Esophagus (tissue), 2 donors: ENCODE results near the gene ANKS1B. TPM values are rescaled to one million over a fixed set of nuclear protein-coding genes. Genes with fewer than 3 reads are reported as not detected.
"Not testable (repeated sequence)": the region's sequence is repeated elsewhere in the genome, so short reads cannot be mapped to it uniquely, and the experiment has no call there.

Experiments used
- H3K27ac ChIP-seq, 2 donors: one replicate each; pipeline ENCODE4 v1.5.1; 2013; ENCODE audit warnings: low read depth in 2 of 2, mild to moderate bottlenecking in 2 of 2, inconsistent platforms in 1 of 2, low read length in 1 of 2, moderate library complexity in 1 of 2
- H3K27me3 ChIP-seq, 2 donors: one replicate each; pipeline ENCODE4 v1.6.1; 2013; ENCODE audit warnings: low read length in 2 of 2, control low read depth in 1 of 2, mild to moderate bottlenecking in 1 of 2; ENCODE audit not compliant: insufficient read depth in 2 of 2, control insufficient read depth in 1 of 2
- H3K36me3 ChIP-seq, 2 donors: one replicate each; pipeline ENCODE4 v1.6.1; 2013; ENCODE audit warnings: low read length in 1 of 2; ENCODE audit not compliant: control insufficient read depth in 2 of 2, insufficient read depth in 2 of 2
- H3K4me1 ChIP-seq, 2 donors: one replicate each; pipeline ENCODE4 v1.6.1; 2013; ENCODE audit warnings: low read length in 1 of 2; ENCODE audit not compliant: control insufficient read depth in 2 of 2, insufficient read depth in 2 of 2
- H3K4me3 ChIP-seq, 2 donors: one replicate each; pipeline ENCODE4 v1.5.1; 2013; ENCODE audit warnings: low read length in 2 of 2, mild to moderate bottlenecking in 2 of 2, low read depth in 1 of 2, moderate library complexity in 1 of 2
- H3K9me3 ChIP-seq, 2 donors: one replicate each; pipeline ENCODE4 v1.6.1; 2013; ENCODE audit warnings: mild to moderate bottlenecking in 2 of 2, low read depth in 1 of 2, low read length in 1 of 2, moderate library complexity in 1 of 2; ENCODE audit not compliant: control insufficient read depth in 2 of 2, insufficient read depth in 1 of 2
- WGBS, 2 donors: extraction: QIAGEN DNeasy Blood & Tissue Kit; methylation state at CpG; one replicate each; pipeline ENCODE4 v1.1.7; 2013; 5-methylcytosine and 5-hydroxymethylcytosine counted together
- polyA plus RNA-seq, 2 donors: library from polyadenylated mRNA; stranded (reverse); fragments of 200-250 nt; gene quantifications; one replicate each; pipeline ENCODE4 v1.2.3, GENCODE V29; 2013
- donor health status: healthy with polysubstance abuse.
- donor health status: Bipolar disorder and iron deficiency.

The ANKS1B gene
- polyA plus RNA-seq, 2 donors, result 0.85 to 1.0 TPM

- Histone ChIP-seq H3K9me3 (no peaks in the 10 kb centered on the region), H3K4me1 (no peaks in the 10 kb centered on the region), H3K36me3 (no peaks in the 10 kb centered on the region), H3K27me3 (no peaks in the 10 kb centered on the region), H3K27ac (no peak overlapping the region), H3K4me3 (no peak overlapping the region)
- 58 to 63% methylated on average over 4 of the region's 4 CpGs for WGBS, 2 donors
Measured at GRCh38 chr12:98780261-98780660, 1204.5 kb downstream of the ANKS1B start.

GRCh38 chr12:98772818-98773217 is 1211.9 kb downstream of the ANKS1B start:
- Histone ChIP-seq H3K4me3 (no peak overlapping the region), H3K9me3 (no peaks in the 10 kb centered on the region)
- WGBS, 2 donors, result 86 to 92% methylated on average over 3 of the region's 3 CpGs

GRCh38 chr12:98771811-98772752 is 1212.7 kb downstream of the ANKS1B start:
- H3K27ac ChIP-seq, result no peak overlapping the region
- WGBS, 2 donors, result 92 to 93% methylated on average over 8 of the region's 8 CpGs

More at GRCh38 chr12:98772818-98773217, 1211.9 kb downstream of the ANKS1B start:
- no peaks in the 10 kb centered on the region for H3K36me3 ChIP-seq
- H3K27ac ChIP-seq, result no peak overlapping the region
- H3K4me1 ChIP-seq, result peaks cover 0 to 3% of the 10 kb centered on the region in 2 donors
- no peaks in the 10 kb centered on the region for H3K27me3 ChIP-seq

GRCh38 chr12:98770230-98770629 is 1214.5 kb downstream of the ANKS1B start:
- 82 to 85% methylated on average over 4 of the region's 4 CpGs for WGBS, 2 donors
- Histone ChIP-seq H3K4me1 (peaks cover 0 to 3% of the 10 kb centered on the region in 2 donors), H3K9me3 (no peaks in the 10 kb centered on the region), H3K27me3 (no peaks in the 10 kb centered on the region), H3K27ac (no peak overlapping the region), H3K36me3 (no peaks in the 10 kb centered on the region), H3K4me3 (no peak overlapping the region)

More at GRCh38 chr12:98771811-98772752, 1212.7 kb downstream of the ANKS1B start:
- H3K27me3 ChIP-seq, result no peaks in the 10 kb centered on the region
- no peaks in the 10 kb centered on the region for H3K36me3 ChIP-seq
- H3K9me3 ChIP-seq, result no peaks in the 10 kb centered on the region
- peaks cover 0 to 3% of the 10 kb centered on the region in 2 donors for H3K4me1 ChIP-seq
- H3K4me3 ChIP-seq, result no peak overlapping the region

DNA sequence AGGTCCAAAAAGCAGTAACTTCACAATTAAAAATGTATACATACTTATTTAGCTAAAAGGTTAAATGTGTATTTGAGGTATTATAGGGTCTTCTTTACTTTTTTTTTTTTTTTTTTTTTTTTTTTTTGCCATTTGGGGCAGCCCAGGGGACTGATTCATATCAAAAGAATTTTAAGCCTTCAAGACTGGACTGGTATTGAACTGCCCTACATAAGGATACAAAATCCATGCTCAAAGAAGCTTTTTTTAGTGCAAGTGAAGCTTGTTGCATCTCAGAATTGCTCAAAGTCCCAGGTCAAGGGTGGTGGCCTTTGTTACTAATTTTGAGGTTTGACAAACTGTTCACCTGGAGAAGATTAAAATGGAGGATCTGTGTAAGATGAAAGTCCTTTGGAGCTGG is 1215.7 kb downstream of the ANKS1B start:
- Histone ChIP-seq H3K27ac (no peak overlapping the region), H3K27me3 (no peaks in the 10 kb centered on the region), H3K4me1 (peaks cover 0 to 3% of the 10 kb centered on the region in 2 donors), H3K9me3 (no peaks in the 10 kb centered on the region), H3K36me3 (no peaks in the 10 kb centered on the region), H3K4me3 (no peak overlapping the region)

GRCh38 chr12:98767248-98767647 is 1217.5 kb downstream of the ANKS1B start:
- Histone ChIP-seq H3K27me3 (no peaks in the 10 kb centered on the region), H3K4me3 (no peak overlapping the region), H3K9me3 (no peaks in the 10 kb centered on the region), H3K27ac (no peak overlapping the region), H3K4me1 (no peaks in the 10 kb centered on the region), H3K36me3 (no peaks in the 10 kb centered on the region)
- 83 to 89% methylated on average over 9 of the region's 9 CpGs for WGBS, 2 donors

DNA sequence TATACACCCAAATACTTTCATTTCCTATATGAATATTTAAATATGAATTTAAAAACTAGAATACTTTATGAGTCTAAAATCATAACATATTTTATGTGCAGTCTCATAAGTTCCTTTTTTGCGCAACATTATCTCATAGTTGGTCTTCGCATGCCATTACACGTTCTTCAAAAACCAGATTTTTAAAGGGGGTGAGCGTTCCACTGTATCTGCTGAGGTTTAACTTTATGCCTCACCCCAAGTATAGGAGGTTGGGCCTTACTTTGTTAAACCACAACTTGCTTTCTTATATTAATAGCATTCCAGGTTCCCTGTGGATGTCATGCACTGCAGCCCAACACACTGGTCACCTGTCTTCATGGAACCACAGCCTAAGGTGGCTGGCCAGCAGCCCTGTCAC is 1221.1 kb downstream of the ANKS1B start:
- Histone ChIP-seq H3K9me3 (no peaks in the 10 kb centered on the region), H3K27me3 (no peaks in the 10 kb centered on the region), H3K36me3 (no peaks in the 10 kb centered on the region), H3K4me1 (no peaks in the 10 kb centered on the region), H3K4me3 (no peak overlapping the region), H3K27ac (no peak overlapping the region)
- WGBS, 2 donors, result 53 to 76% methylated on average over 4 of the region's 4 CpGs

DNA sequence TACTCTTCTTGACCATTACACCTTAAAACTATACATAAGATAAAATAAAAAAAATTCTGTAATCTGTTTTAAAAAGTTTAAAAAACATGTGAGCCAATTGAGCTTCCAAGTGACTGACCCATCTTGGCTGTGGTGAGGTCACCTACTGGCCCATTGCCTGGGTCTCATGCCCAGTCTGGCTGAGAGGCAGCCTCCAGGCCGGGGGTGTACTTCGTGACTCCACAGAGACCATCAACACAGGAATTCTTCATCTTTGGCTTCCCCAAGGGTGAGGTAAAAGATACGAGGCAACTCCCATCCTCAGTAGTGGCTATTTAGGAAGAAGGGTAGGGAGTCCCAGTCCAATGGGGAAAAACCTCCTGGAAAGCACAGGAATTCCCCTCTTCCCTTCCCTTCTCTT is 1226.4 kb downstream of the ANKS1B start:
- H3K36me3 ChIP-seq, result no peaks in the 10 kb centered on the region
- H3K4me3 ChIP-seq, result no peak overlapping the region
- no peaks in the 10 kb centered on the region for H3K27me3 ChIP-seq
- no peak overlapping the region for H3K27ac ChIP-seq
- H3K4me1 ChIP-seq, result no peaks in the 10 kb centered on the region
- H3K9me3 ChIP-seq, result no peaks in the 10 kb centered on the region
- 45 to 70% methylated on average over 3 of the region's 3 CpGs for WGBS, 2 donors

DNA sequence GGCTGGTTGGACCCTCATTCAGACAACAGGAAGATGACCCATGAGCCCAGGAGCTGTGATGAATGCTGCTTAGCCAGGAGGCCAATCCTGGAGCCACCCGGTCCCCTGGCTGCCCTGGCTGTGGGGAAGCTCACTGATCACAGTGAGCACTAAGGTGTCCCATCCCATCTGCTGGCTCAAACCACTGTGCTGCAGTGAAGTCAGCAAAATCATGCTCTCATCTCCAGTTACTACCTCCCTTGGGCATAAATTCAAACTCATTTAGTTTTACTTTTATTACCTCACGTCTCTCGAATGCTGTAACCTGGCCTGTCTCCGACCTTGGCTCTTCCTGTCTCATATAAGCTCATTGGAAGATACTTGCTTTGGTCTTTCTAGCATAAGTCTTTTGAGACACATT is 1227.3 kb downstream of the ANKS1B start:
- H3K4me3 ChIP-seq, result no peak overlapping the region
- WGBS, 2 donors, result 60 to 64% methylated on average over 4 of the region's 4 CpGs

DNA sequence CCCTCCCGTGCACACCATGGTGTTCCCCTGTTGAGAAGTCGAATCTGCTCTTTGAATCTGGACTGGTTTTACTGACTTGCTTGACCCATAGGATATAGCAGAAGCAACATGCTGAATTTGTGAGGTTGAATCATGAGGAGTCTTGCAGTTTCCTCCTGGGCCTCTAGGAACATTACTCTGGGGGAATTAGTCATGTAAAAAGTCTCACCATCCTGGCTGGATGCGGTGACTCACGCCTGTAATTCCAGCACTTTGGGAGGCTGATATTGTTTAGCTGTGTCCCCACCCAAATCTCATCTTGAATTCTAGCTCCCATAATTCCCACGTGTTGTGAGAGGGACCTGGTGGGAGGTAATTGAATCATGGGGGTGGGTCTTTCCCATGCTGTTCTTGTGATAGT is 1228.9 kb downstream of the ANKS1B start:
- H3K27me3 ChIP-seq, H3K4me1 ChIP-seq, H3K36me3 ChIP-seq, H3K9me3 ChIP-seq, H3K27ac ChIP-seq, H3K4me3 ChIP-seq: not testable (repeated sequence)
- 89 to 93% methylated on average over 5 of the region's 5 CpGs for WGBS, 2 donors

More for the DNA sequence above, 1227.3 kb downstream of the ANKS1B start:
- Histone ChIP-seq H3K4me1 (no peaks in the 10 kb centered on the region), H3K36me3 (no peaks in the 10 kb centered on the region), H3K27ac (no peak overlapping the region), H3K27me3 (no peaks in the 10 kb centered on the region), H3K9me3 (no peaks in the 10 kb centered on the region)
